Tibial nerve (tissue), 4 donors: ENCODE data around the gene PCSK6.

Experiments used
- EP300 ChIP-seq, 2 donors: sonication (generic); formaldehyde crosslinking; IDR thresholded peaks; one replicate each; pipeline ENCODE4 v1.6.1; 2017; ENCODE audit warnings: antibody characterized with exemption in 2 of 2, mild to moderate bottlenecking in 1 of 2
- TF ChIP-seq, protein P1 (sequence below), 5 experiments: fragments of 200-600 bp in 3 of 5; fragments of 450-650 bp in 2 of 5; sonication (generic) in 3 of 5; IDR thresholded peaks; one replicate each; pipeline ENCODE4 v1.5.1; 2016 to 2019; ENCODE audit warnings: antibody characterized with exemption in 5 of 5, mild to moderate bottlenecking in 3 of 5, moderate library complexity in 2 of 5

GRCh38 chr15:101371519-101371918, 118.0 kb downstream of the PCSK6 start:
- TF ChIP-seq EP300 (IDR thresholded peaks at IDR 0.05), result no peak
- TF ChIP-seq, protein P1, sequence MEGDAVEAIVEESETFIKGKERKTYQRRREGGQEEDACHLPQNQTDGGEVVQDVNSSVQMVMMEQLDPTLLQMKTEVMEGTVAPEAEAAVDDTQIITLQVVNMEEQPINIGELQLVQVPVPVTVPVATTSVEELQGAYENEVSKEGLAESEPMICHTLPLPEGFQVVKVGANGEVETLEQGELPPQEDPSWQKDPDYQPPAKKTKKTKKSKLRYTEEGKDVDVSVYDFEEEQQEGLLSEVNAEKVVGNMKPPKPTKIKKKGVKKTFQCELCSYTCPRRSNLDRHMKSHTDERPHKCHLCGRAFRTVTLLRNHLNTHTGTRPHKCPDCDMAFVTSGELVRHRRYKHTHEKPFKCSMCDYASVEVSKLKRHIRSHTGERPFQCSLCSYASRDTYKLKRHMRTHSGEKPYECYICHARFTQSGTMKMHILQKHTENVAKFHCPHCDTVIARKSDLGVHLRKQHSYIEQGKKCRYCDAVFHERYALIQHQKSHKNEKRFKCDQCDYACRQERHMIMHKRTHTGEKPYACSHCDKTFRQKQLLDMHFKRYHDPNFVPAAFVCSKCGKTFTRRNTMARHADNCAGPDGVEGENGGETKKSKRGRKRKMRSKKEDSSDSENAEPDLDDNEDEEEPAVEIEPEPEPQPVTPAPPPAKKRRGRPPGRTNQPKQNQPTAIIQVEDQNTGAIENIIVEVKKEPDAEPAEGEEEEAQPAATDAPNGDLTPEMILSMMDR (IDR thresholded peaks at IDR 0.05), result no peak
